GM20000 (cell line): Measurements from ENCODE around the gene GUCA1C.

ENCODE experiments used
- DNase-seq: peaks from one replicate; pipeline ENCODE4 v3.0.0; 2012; ENCODE audit warnings: low spot score
- CTCF ChIP-seq: IDR thresholded peaks from 2 replicates; pipeline ENCODE4 v1.5.1; 2012; ENCODE audit warnings: mild to moderate bottlenecking, control low read depth; ENCODE audit errors: extremely low read depth, missing control alignments

GUCA1C gene

GRCh38 chr3:108953700-108954099 lies at the start of gene GUCA1C:
TSS of gene GUCA1C (minus strand) at chr3:108953879. CDS start at chr3:108953762, 117 bp downstream.
- DNase-seq = no peak
- TF ChIP-seq CTCF = no peak

DNA sequence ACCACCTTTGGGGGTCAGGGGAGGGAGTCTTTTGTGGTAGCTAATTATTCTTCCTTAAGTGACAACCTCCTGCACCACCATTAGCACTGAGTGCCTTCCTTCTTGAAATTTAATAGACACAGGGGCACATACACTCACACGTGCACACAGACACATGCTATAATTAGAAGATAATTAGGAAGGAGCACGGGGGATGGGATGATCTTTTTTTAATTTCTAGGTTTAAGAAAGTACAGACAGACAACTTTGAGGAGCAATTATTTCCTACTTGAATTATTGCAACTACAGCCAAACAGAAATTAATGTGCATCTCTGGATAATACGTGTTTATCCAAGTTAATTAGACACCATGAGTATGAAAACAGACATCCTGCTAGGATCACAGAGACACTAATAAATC lies 44.8 kb upstream of the GUCA1C start:
- no peak for DNase-seq
- TF ChIP-seq CTCF = no peak

DNA sequence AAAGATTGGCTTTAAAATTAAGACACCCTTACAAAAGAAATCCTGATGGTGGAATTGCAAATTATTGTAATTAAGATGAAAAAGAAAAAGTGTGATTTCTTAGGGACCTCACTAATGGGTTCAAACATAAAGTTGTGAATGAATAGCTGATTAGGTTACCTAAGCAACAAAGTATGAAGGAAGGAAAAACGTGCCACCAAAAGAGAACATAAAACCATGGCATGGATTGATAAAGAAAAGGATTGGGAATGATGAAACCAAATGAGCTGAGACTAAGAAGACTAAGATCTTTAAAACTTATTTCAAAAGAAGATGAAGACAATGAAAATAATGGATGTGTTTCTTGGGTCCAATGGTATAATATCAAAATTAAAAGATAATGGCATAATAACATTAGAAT lies 32.2 kb upstream of the GUCA1C start:
- DNase-seq = no peak
- TF ChIP-seq CTCF = no peak

DNA sequence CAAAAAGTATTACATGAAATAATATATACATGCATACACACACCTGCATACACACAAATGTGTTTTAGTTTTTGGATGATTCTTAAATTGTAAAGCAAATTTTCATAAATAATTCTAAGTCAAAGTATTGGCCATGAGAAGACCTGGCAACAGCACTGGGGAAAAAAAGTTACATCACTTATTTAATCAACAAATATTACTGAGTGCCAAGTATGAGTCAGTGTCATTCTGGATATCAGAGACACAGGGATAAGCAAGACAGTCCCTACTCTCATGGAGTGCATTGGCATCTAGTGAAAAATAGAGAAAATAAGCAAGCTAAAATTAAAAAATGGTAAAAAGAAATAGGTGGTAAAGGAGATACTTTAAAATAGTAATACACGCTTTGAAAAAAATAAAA lies 29.4 kb upstream of the GUCA1C start:
- no peak for TF ChIP-seq CTCF

DNA sequence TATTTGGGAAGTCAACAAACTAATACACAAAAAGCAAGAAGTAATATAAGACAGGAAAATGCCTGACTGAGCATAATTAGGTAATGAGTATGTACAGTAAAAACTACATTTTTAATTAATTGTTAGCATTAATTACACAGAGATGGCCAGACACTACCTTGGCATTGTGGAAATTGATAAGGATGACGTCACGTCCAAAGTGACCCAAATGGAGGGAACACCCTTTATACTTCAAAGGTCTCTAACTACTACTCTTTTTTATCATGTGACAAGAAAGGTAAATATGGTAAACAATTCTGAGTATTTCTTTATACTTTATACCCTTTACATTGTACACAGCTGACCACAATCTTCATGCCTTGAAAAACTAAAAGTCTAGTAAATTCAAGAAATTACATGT lies 22.4 kb upstream of the GUCA1C start:
- no peak for DNase-seq
- no peak for TF ChIP-seq CTCF

More for the DNA sequence above, 29.4 kb upstream of the GUCA1C start:
- no peak for DNase-seq

DNA sequence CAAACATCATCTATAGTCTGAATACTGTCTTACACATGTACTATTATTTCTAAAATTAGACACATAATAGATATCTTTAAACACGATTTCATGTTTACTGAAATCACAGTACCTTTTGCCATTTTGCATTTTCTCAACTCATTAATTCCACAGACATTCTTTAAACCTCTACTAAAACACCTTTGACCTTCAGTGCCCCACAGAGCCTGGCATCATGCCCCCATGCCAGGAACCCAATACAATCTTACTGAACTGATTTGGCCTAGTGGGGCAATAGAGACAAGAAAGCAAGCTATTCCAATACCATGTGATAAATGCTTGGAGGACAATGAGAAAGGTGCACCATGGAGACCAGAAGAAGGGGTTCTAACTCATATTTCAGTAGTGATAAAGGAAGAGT lies 19.3 kb upstream of the GUCA1C start:
- no peak for TF ChIP-seq CTCF
- DNase-seq = no peak

DNA sequence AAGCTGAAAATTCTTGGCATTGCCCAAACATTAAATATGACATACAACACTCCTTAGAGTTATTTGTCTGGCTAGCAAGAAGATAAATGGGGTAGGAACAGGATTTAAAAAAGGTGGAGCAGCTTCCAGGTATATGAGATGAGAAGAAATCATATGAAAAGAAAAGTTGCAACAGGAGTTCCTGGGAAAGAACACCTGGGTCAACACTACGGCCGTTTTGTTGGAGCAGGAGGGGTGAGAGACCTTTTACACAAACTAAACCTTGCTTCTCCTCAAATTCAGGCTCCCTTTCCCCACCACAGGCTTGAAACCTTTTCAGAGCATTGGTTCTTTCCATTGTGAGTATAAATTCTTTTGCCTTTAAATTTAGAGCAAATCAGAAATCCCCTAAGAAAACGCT lies 18.8 kb upstream of the GUCA1C start:
- no peak for TF ChIP-seq CTCF
- no peak for DNase-seq
